ENCODE measurements around the gene TMEM131.

DNA sequence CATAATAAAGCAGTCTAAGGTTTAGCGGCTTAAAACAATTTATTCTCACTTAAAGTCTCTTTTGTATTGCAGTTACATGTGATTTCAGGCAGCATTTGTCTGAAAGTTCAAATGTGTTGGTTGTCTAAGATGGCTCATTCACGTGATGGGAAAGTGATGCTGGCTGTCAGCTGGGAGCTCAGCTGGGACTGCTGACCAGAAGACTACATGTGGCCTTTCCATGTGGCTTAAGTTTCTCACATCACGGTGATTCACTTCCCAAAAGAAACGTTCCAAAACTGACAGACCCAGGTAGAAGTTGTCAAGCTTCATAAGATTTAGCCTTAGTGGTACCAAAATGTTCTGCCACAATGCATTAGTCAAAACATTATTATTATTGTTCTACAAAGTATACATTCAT, 76.9 kb downstream of the TMEM131 start:
- TF ChIP-seq SIN3A (conservative IDR thresholded peaks at IDR 0.05 in 1 of 2, IDR thresholded peaks at IDR 0.05 in 1 of 2; ENCODE audit: low read depth in 1 of 2, low read length in 2 of 2) (no peak), CHD1 (IDR thresholded peaks at IDR 0.05; ENCODE audit: low read depth, low read length) (no peak), EZH2 (IDR thresholded peaks at IDR 0.05; ENCODE audit: low read depth, low read length, severe bottlenecking) (no peak), POLR2A (IDR thresholded peaks at IDR 0.05; ENCODE audit: control extremely low read depth in 1 of 2, low read depth in 2 of 2, low read length in 2 of 2) (no peak), RBBP5 (IDR thresholded peaks at IDR 0.05; ENCODE audit: borderline replicate concordance, low read depth, low read length) (no peak), RAD21 (IDR thresholded peaks at IDR 0.05 in 1 of 2, conservative IDR thresholded peaks at IDR 0.05 in 1 of 2; ENCODE audit: low read depth in 2 of 2, low read length in 2 of 2) (no peak)
- TF ChIP-seq, protein P1, sequence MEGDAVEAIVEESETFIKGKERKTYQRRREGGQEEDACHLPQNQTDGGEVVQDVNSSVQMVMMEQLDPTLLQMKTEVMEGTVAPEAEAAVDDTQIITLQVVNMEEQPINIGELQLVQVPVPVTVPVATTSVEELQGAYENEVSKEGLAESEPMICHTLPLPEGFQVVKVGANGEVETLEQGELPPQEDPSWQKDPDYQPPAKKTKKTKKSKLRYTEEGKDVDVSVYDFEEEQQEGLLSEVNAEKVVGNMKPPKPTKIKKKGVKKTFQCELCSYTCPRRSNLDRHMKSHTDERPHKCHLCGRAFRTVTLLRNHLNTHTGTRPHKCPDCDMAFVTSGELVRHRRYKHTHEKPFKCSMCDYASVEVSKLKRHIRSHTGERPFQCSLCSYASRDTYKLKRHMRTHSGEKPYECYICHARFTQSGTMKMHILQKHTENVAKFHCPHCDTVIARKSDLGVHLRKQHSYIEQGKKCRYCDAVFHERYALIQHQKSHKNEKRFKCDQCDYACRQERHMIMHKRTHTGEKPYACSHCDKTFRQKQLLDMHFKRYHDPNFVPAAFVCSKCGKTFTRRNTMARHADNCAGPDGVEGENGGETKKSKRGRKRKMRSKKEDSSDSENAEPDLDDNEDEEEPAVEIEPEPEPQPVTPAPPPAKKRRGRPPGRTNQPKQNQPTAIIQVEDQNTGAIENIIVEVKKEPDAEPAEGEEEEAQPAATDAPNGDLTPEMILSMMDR (IDR thresholded peaks at IDR 0.05; ENCODE audit: control extremely low read depth in 1 of 3, insufficient read depth in 1 of 3, low read depth in 1 of 3, low read length in 3 of 3), result no peak

All from H1 (cell line).